Eye (tissue), 1 donor: ENCODE measurements around the gene HLX.
A peak's percentile ranks its signal among the peaks of the same experiment; 100 is the strongest.

Experiments
- DNase-seq: peaks from one replicate; pipeline ENCODE4 v3.0.0-alpha.2; 2015

HLX gene

DNA sequence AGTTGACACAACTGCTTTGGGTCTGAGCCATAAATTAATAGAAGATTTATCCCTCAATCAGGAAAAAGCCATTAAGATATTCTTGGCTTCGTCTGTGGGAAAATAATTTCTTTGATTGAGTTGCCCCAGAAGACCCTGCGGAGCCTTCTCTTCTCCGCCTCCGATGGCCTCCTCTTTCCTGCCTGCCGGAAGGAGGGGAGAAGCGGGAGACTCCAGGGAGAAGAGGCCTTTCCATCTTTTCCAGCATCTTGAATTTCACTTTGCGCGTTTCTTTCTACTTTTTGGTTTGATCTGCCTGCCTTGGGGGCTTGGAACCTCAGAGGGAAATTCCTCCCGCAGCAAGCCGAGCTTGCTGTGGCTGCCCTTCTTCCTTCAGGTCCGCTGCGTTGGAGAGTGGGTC lies 16.8 kb downstream of the HLX start:
- peak; percentile 52 for DNase-seq

GRCh38 chr1:220900842-220901241 lies 21.6 kb downstream of the HLX start:
- no peak for DNase-seq

DNA sequence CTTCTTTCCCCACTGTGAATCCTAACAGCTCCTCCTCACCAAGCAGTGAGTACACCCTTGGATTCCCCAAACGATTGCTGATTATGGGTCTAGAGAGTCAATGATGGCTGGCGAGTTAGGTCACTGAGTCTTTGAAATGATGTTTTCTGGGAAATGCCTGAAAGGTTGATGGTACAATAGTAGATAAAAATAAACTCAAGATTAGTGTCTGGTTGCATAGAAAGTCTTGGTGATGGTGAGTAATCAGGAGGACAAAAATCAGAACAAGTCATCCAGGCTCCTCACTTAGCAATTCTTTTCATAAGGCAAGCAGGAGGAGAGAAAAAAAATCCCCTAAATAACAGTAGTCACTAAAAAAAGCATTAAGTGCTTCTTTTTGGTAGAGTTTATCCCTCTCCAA lies 22.6 kb downstream of the HLX start:
- DNase-seq, result no peak

DNA sequence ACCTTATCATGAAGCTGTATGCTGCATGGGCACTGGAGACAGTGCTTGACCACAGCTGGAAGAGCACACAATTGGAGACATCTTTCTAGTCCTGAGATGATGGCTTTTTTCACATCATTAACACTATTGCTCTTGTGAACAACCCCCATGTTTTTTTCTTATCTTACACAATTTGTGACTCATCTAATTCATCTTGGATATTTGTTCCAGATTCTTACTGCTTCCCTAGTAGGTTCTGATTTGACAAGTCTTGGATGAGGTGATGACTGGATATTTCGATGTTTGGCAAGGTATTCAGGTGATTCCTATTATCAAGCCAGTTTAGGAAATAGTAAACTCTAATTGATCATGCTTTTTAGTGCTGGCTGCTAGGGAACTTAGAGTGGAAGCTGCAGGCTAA lies 23.7 kb downstream of the HLX start:
- no peak for DNase-seq

- no peak for DNase-seq
Measured at GRCh38 chr1:220904876-220905275, 25.6 kb downstream of the HLX start.

DNA sequence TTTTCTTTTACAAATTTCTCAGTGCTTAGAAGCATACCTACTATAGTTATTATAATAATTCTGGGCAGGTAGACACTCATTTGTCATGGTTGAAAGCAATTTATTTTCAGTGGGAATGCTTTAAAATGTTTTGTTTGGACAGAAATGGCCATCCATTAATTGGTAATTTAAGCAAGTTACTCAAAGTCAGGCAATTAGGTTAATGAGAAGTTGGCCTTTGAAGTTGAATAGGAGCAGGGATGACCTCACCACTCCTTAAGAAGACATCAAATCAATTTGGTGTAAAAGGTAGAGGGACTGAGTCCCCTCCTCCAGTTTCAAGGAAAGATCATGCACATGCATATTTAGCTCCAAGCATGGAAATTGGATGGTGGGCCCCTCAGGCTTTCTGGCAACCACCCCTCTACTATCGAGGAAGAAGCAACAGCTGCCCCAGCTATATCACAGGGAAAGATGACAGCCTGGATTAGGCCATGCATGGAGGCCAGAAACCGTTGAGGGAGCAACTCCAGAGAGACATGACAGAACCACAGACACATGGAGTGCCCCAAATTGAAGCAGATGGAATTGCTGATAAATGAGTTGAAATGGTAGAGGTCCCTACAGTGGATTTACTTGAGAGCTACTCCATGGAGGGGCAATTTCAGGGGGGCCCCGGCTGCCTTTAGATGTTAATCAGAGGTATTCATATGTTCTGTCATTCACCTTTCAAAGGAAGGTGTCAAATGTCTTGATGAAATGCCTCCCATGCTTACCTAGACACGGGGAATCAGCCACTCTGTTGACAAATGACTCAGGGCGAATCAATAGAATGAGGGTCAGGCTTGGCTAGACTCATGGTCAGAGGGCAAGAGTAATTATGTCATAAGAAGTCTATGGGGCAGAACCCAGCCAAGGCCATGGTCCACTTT lies 26.7 kb downstream of the HLX start:
- DNase-seq, result no peak

DNA sequence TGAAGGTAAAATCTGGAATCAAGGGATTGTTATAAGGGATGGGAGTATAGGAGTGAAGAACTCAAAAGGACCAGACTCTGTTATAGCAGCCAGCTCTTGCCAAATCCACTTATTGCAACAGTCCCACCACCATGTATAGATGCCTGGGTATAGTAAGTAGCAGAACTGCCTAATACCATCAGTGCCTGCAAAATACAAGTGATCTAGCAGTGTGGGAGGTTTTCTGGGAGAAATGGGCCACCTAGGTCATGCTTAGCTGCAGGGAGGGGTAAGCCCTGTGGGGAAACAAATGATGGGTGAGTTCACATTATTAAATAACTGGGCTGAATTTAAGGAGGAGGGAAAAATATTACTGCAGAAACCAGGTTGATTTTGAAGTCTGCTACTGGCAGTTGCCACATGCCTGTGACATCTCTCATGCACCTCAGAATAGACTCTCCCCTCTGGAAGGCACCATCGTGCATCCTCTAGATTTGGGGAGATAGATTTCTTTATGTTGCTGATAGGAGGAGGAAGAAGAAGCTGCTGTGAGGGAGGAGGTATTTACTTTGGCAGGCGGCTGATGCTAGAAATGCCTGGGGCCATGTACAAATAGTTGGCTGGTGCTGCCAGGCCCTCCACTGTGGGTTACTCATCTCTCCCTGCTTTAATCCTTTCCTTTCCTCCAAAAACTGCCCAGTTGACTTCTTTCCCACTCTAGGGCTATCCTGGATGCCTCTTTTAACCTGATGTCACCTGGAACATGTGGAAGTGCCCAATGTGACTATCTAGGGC lies 27.5 kb downstream of the HLX start:
- DNase-seq, result no peak

GRCh38 chr1:220908757-220909156 lies 29.5 kb downstream of the HLX start:
- DNase-seq, result no peak

DNA sequence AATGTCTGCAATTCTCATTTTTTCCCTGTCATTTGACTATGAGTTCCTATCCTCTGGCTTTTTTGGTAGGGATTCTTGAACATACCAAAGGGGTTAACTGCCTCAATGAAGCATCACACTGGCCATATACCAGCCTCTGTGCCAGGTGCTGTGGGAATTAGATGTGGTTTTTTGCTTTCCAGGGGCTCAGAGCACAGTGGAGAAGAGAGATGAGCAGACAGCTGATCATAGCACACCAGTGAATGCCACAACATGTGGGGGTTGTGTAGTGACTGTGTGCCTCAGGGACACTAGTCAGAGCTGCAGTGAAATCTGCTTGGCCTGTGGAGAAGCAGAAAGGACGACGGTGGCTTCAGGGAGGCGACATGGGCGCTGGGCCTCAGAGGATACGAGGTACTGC lies 30.8 kb downstream of the HLX start:
- no peak for DNase-seq

DNA sequence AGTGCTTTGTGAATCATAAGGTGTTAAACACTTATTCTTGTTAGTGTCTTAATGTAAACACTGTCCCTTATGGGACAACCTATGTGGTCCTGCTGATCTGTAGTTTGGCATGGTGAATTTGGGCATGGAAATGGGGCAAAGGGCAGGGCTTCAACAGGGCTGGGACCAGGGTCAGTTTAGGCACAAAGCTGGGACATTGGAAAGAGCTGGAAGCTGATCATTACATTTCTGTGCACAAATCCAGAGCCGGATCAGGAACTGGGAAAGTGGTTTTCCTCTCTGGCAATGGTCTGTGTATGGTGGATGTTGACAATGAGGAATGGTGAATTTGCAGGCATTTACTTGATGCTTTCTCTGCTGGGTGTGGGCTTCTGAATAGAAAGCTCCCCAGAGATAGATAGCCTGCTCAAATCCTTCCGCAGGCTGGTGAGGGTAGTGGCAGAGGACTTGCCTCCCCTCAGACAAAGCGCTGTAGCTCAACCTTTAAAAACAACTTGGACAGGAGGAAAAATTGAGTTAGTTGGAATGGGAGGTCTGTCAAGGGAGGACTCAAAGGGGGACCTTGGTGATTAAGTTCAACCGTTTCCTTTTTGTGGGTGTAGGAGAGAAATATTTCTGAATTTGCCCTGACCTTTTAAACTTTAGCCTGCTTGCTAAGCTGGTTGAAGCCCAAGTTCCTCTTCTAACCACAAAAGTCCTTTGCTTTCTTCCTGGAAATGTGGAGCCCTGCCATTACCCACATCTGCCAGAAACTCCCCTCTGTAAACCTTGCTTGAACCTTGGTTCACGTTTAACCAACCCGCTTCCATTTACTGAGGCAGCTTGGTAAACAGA lies 35.3 kb downstream of the HLX start:
- DNase-seq, result no peak

- DNase-seq, result no peak
Measured at GRCh38 chr1:220915117-220915440, 35.8 kb downstream of the HLX start.

GRCh38 chr1:220915954-220916353 lies 36.7 kb downstream of the HLX start:
- no peak for DNase-seq

GRCh38 chr1:220917101-220917500 lies 37.9 kb downstream of the HLX start:
- DNase-seq, result no peak

DNA sequence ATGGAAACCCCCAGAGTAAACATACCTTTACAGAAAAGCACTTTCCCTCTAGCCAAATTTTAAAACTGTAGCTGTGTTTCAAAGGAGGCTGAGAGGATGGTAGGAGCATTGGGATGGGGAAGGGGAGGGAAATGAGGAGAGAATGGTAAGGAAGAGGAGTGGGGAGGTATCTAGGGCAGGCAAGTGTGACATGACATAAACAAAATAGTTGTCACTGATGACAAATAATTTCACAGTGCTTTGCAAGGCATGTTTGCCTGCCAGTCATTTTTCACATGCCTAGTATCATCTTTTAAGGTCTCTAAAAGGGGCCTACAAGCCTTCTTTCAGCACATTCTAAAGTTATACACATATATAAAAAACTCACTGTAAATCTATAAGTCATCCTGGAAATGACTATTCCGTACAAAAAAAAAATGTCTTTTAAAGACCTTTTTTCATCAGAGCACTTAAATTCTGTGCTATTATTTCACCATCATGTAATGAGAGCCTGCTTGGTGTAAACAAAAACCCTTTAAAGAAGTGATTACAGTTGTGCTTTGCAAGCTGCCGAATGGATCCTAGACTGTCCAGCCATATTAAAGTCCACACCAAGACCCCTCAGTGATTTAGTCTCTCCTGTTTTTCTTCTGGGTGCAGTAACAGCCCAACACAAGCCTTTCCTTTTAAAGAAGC lies 38.4 kb downstream of the HLX start:
- DNase-seq, result no peak

DNA sequence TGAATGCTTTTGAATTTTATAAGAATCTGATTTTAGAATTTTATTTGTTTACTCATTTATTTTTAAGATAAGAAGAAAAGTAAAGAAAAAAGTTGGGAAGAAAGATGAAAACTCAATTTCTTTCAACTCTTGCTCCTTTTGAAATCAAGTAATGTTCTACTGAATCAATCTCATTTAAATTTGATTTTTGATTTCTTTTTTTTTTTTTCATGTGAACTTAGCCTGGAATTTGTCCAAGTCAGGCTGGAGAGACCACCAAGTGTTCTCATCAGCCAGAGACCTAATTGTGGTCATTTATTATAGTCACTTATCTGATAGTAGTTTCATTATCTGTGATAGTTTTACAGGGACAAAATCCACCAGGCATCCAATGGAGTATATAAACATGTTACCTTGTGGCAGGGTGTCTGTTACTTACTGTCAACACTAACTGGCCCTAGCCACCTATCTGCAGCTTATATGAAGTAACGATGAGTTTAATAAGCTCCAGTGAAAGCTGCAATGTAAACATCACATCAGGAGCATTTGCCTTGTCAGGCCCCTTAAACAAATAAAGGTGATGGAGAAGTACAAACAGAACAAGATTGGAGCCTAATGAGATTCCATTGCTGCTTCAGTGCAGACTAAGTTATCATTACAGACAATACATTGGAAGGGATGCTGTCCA lies 39.2 kb downstream of the HLX start:
- no peak for DNase-seq

DNA sequence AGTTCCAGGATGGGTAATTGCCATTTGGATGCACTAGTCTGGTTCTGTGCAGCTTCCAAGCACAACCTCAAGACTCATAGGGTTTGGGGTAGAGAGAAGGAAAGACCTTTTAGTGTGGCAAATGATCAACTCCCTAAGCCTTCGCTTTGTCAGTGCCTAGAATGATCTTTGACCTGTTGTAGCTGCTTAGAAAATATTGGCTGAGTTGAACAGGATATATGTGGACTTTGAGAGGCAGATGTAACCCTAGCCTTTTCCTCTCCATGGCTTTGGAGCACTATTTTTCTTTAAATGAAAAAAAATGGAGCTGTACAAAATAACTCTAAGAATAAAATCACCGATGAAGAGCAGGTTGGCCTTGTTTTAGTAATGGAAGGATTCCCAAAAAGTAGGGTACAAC lies 41.7 kb downstream of the HLX start:
- no peak for DNase-seq

DNA sequence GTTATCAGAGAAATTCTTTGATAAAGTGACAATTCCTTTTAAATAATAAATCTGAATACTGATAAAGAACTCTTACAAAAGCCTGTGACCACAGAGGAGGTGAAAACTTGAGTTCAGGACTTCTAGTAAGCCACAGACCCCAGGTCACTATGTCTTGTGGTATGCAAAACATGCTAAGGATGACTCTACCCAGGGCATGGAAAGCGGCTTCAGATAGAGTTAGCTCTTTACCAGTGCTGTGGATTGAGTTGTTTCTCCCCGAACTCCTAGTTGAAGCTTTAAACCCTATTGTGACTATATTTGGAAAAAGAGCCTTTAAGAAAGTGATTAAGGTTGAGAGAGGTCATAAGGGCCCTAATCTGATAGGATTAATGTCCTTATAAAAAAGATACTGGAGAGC lies 42.3 kb downstream of the HLX start:
- DNase-seq, result no peak

- no peak for DNase-seq
Measured at GRCh38 chr1:220921971-220922635, 42.9 kb downstream of the HLX start.

GRCh38 chr1:220922951-220923350 lies 43.7 kb downstream of the HLX start:
- DNase-seq, result peak; percentile 70

DNA sequence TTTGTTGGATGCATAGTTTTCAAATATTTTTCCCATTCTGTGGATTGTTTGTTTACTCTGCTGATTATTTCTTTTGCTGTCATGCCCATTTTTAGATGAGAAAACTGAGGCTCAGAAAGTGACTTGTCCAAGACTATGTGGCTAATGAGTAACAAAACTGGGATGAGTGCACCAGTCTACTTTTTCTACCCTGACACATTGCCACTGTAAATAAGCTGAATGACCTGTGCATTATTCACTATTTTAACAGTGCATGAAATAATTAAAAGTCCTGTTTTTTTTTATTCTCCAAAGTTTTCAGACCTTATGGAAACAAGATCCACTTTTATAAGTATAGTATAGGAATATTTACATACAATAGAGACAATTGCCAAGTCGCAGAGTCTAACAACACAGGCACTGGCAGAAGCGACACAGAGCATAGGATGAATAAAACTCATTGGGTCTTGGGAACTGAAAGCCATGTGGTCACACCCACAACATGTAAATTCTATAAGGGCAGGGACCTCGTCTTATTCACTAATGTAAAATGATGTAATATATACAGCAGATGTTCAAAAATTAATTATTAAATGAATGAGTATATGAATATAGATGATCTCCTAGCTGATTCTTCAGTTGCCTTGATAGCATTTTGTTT lies 45.2 kb downstream of the HLX start:
- no peak for DNase-seq

DNA sequence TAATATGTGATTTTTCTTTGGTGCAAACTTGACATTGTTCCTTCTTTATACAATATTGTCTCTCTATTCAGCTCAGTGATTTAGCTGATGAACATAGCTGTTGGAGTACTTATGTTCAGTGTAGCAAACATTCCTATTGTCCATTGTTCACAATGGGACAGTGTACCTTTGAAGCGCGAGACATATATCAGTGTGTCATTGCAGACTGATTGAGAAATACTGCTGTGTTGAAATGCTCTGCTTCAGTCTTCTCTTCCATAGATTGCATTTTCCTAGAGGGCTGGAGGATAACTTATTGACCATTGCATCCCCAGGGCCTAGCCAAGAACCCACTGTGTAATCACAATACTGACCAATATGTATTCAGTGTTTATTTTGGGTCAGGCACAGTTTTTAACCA lies 46.5 kb downstream of the HLX start:
- peak; percentile 5 for DNase-seq
